Renal pelvis (tissue), 4 donors: ENCODE data around the gene LRRIQ1. TPM values are rescaled to one million over a fixed set of nuclear protein-coding genes. Genes with fewer than 3 reads are reported as not detected.

ENCODE experiments used
- DNase-seq: peaks from one replicate; pipeline ENCODE4 v3.0.0-alpha.2; 2013
- polyA plus RNA-seq, 3 donors: library from polyadenylated mRNA; unstranded; fragments of 120-200 nt; gene quantifications; one replicate each; pipeline ENCODE4 v1.2.1, GENCODE V29; 2013; ENCODE audit not compliant: insufficient read length in 3 of 3

Gene LRRIQ1
- polyA plus RNA-seq, 3 donors, result 30.3 to 37.5 (median 31.7) TPM

GRCh38 chr12:85057370-85057963 lies 21.3 kb downstream of the LRRIQ1 start:
- no peak for DNase-seq

- DNase-seq, result no peak
Measured at GRCh38 chr12:85058339-85058738, 22.2 kb downstream of the LRRIQ1 start.

- DNase-seq, result no peak
Measured at GRCh38 chr12:85059594-85059993, 23.4 kb downstream of the LRRIQ1 start.

- DNase-seq, result no peak
Measured at GRCh38 chr12:85060916-85061315, 24.8 kb downstream of the LRRIQ1 start.

GRCh38 chr12:85065837-85066482 lies 29.8 kb downstream of the LRRIQ1 start:
- DNase-seq, result no peak

- DNase-seq, result no peak
Measured at GRCh38 chr12:85072826-85073225, 36.7 kb downstream of the LRRIQ1 start.

GRCh38 chr12:85076688-85077430 lies 40.7 kb downstream of the LRRIQ1 start:
- DNase-seq, result peak; percentile 64

GRCh38 chr12:85085066-85085465 lies 48.9 kb downstream of the LRRIQ1 start:
- no peak for DNase-seq

- DNase-seq, result no peak
Measured at GRCh38 chr12:85089792-85090191, 53.6 kb downstream of the LRRIQ1 start.

- no peak for DNase-seq
Measured at GRCh38 chr12:85092814-85093370, 56.7 kb downstream of the LRRIQ1 start.

- no peak for DNase-seq
Measured at GRCh38 chr12:85095501-85095900, 59.4 kb downstream of the LRRIQ1 start.

- DNase-seq, result no peak
Measured at GRCh38 chr12:85130646-85131045, 94.5 kb downstream of the LRRIQ1 start.

- no peak for DNase-seq
Measured at GRCh38 chr12:85138833-85139232, 102.7 kb downstream of the LRRIQ1 start.

GRCh38 chr12:85147331-85147730 lies 111.2 kb downstream of the LRRIQ1 start:
- DNase-seq, result no peak

GRCh38 chr12:85152311-85152729 lies 116.2 kb downstream of the LRRIQ1 start:
- DNase-seq, result peak; percentile 77

GRCh38 chr12:85155791-85156190 lies 119.6 kb downstream of the LRRIQ1 start:
- peak; percentile 44 for DNase-seq

- DNase-seq, result no peak
Measured at GRCh38 chr12:85156569-85156968, 120.4 kb downstream of the LRRIQ1 start.

GRCh38 chr12:85157035-85157603 lies 121.0 kb downstream of the LRRIQ1 start:
- no peak for DNase-seq

- DNase-seq, result no peak
Measured at GRCh38 chr12:85163752-85164321, 127.7 kb downstream of the LRRIQ1 start.

- DNase-seq, result peak; percentile 50
Measured at GRCh38 chr12:85179680-85180270, 143.6 kb downstream of the LRRIQ1 start.

GRCh38 chr12:85182699-85183098 lies 146.5 kb downstream of the LRRIQ1 start:
- DNase-seq, result peak; percentile 54

- no peak for DNase-seq
Measured at GRCh38 chr12:85183855-85184254, 147.7 kb downstream of the LRRIQ1 start.
